Panc1 (cell line): ENCODE data around the gene CTSS. TPM values are rescaled to one million over a fixed set of nuclear protein-coding genes. Genes with fewer than 3 reads are reported as not detected.

ENCODE experiments used
- ATAC-seq: fragments of 200-7000 bp; cut with Tn5 transposase; 2 replicates; pipeline ENCODE4 v1.9.1; 2020; ENCODE audit warnings: mild to moderate bottlenecking, moderate library complexity
- BruUV-seq: library from RNA; stranded (reverse); fragments of 400-500 nt; replicated peaks from 2 replicates; lab custom pipeline; 2021; lab: Mats Ljungman, UMichigan
- CTCF ChIA-PET: fragments of 300-600 bp; sonication (Branson Sonifier 250); formaldehyde crosslinking; loops from one replicate; lab custom pipeline; 2022; ENCODE audit warnings: antibody characterized with exemption; lab: Charles Lee
- POLR2A ChIA-PET: fragments of 300-600 bp; sonication (Branson Sonifier 250); formaldehyde crosslinking; loops from one replicate; lab custom pipeline; 2022; ENCODE audit warnings: antibody characterized with exemption; lab: Charles Lee
- DNase-seq: peaks from one replicate; pipeline ENCODE4 v3.0.0-alpha.2; 2010; ENCODE audit warnings: low read depth, low spot score
- H3K27ac ChIP-seq: 2 replicates; pipeline ENCODE4 v1.5.1; 2011; ENCODE audit warnings: mild to moderate bottlenecking, low read length, inconsistent platforms
- H3K27me3 ChIP-seq: fragments of 200-500 bp; sonication (Bioruptor generic); 2 replicates; pipeline ENCODE4 v1.6.0; 2014; ENCODE audit warnings: low read length, inconsistent platforms; ENCODE audit not compliant: control insufficient read depth, insufficient read depth
- H3K36me3 ChIP-seq: fragments of 200-500 bp; sonication (Bioruptor generic); 2 replicates; pipeline ENCODE4 v1.5.1; 2014; ENCODE audit warnings: inconsistent platforms, mild to moderate bottlenecking, low read length, moderate library complexity; ENCODE audit not compliant: control insufficient read depth, insufficient read depth
- H3K4me1 ChIP-seq: 2 replicates; pipeline ENCODE4 v1.5.1; 2011; ENCODE audit warnings: inconsistent platforms, mild to moderate bottlenecking, low read length, moderate library complexity; ENCODE audit not compliant: control insufficient read depth, insufficient read depth
- H3K4me3 ChIP-seq, 2 experiments: 2 replicates each; pipeline ENCODE4 v1.5.1; 2011 to 2012; ENCODE audit warnings: low read depth in 2 of 2, low read length in 2 of 2, mild to moderate bottlenecking in 2 of 2, inconsistent platforms in 1 of 2, moderate library complexity in 1 of 2
- H3K9me3 ChIP-seq: fragments of 200-500 bp; sonication (Bioruptor generic); 2 replicates; pipeline ENCODE4 v1.5.1; 2014; ENCODE audit warnings: low read depth, mild to moderate bottlenecking, inconsistent platforms, low read length, moderate library complexity; ENCODE audit not compliant: control insufficient read depth, insufficient read depth
- POLR2AphosphoS5 ChIP-seq: IDR thresholded peaks from 2 replicates; pipeline ENCODE4 v1.6.1; 2012; ENCODE audit warnings: mild to moderate bottlenecking, low read depth, low read length, moderate library complexity
- SIN3A ChIP-seq: IDR thresholded peaks from 2 replicates; pipeline ENCODE4 v1.6.1; 2012; ENCODE audit warnings: low read depth, mild to moderate bottlenecking, low read length, moderate library complexity, borderline replicate concordance; ENCODE audit not compliant: insufficient read depth
- TCF7L2 ChIP-seq: IDR thresholded peaks from 2 replicates; pipeline ENCODE4 v1.6.1; 2011; ENCODE audit warnings: mild to moderate bottlenecking, low read depth, low read length, inconsistent platforms
- in situ Hi-C: cut with HindIII; loops from 2 replicates; pipeline ENCODE4 v1.10.0; 2016; ENCODE audit warnings: low sequenced_read_pairs, low pct_unique_long_range_greater_than_20kb
- intact Hi-C: fragments of 100-400 bp; cut with micrococcal nuclease; formaldehyde crosslinking; loops from one replicate; pipeline ENCODE4 v1.10.0; 2022; ENCODE audit not compliant: unreplicated experiment
- total RNA-seq: library from RNA; stranded (reverse); gene quantifications from one replicate; pipeline ENCODE4 v1.2.1, GENCODE V29; 2021; ENCODE audit not compliant: unreplicated experiment
- TF ChIP-seq, protein P1 (sequence below), 2 experiments: IDR thresholded peaks; 2 replicates each; pipeline ENCODE4 v1.6.1; 2011 to 2012; ENCODE audit warnings: low read depth in 2 of 2, control low read depth in 1 of 2, low read length in 1 of 2, mild to moderate bottlenecking in 1 of 2, moderate library complexity in 1 of 2; ENCODE audit not compliant: insufficient read depth in 1 of 2
- TF ChIP-seq, protein P2 (sequence below): fragments of 450-650 bp; IDR thresholded peaks from 2 replicates; pipeline ENCODE4 v1.5.1; 2017; ENCODE audit warnings: mild to moderate bottlenecking

CTSS gene
- total RNA-seq, 1 experiment from 2014 or later = 5.1 TPM

DNA sequence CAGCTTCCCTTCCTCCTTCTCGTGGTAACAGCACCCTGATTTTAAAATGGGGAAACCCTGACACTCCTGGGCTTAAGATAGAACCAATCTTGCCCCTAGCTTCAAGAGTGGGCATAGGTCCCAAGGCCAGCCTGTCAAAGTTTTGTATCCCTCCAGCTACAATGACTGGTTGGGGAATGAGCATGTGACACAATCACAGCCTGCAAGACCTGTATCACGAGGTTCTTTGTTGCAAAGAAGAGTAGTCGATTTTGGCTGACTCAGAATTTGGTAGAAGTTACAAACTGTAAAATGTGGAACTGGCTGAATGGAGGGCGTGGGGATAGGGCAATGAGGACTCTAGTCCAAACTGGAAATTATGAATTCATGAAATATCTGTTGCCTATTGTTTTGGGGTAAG, 23.8 kb upstream of the CTSS start:
- TF ChIP-seq TCF7L2 = no peak
- no peak for TF ChIP-seq SIN3A
- no peaks in the 10 kb centered on the region for H3K36me3 ChIP-seq
- no TSS peak for BruUV-seq
- intact Hi-C loops (no loop called here), in situ Hi-C loops (no loop called here)
- POLR2A ChIA-PET = no interaction called here
- no peaks in the 10 kb centered on the region for H3K9me3 ChIP-seq
- H3K4me1 ChIP-seq = no peaks in the 10 kb centered on the region
- H3K27me3 ChIP-seq = no peaks in the 10 kb centered on the region
- H3K27ac ChIP-seq = no peak overlapping the region
- ATAC-seq (no peak), DNase-seq (no peak)
- no peak overlapping the region for H3K4me3 ChIP-seq
- CTCF ChIA-PET = no interaction called here

DNA sequence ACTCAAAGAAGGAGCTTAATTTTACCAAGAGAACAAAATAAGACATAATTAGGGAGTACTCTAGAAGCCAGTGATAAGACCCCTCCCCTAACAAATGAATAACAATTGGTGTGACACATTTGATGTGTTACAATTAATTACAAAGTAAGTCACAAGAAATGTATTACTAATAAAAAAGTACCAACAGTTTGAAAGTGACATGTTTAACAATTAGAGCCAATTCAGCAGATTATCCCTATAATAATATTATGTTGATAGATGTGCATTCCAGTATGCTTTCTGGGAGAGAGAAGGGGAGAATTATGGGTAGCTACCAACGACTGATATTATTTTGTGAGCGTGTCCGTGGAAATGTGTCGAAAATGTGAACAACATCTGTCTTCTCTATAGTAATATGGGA, 23.4 kb upstream of the CTSS start:
- POLR2A ChIA-PET = no interaction called here
- DNase-seq (no peak), ATAC-seq (no peak)
- no TSS peak for BruUV-seq
- TF ChIP-seq POLR2AphosphoS5 (no peak), SIN3A (no peak), TCF7L2 (no peak)
- TF ChIP-seq, protein P1, sequence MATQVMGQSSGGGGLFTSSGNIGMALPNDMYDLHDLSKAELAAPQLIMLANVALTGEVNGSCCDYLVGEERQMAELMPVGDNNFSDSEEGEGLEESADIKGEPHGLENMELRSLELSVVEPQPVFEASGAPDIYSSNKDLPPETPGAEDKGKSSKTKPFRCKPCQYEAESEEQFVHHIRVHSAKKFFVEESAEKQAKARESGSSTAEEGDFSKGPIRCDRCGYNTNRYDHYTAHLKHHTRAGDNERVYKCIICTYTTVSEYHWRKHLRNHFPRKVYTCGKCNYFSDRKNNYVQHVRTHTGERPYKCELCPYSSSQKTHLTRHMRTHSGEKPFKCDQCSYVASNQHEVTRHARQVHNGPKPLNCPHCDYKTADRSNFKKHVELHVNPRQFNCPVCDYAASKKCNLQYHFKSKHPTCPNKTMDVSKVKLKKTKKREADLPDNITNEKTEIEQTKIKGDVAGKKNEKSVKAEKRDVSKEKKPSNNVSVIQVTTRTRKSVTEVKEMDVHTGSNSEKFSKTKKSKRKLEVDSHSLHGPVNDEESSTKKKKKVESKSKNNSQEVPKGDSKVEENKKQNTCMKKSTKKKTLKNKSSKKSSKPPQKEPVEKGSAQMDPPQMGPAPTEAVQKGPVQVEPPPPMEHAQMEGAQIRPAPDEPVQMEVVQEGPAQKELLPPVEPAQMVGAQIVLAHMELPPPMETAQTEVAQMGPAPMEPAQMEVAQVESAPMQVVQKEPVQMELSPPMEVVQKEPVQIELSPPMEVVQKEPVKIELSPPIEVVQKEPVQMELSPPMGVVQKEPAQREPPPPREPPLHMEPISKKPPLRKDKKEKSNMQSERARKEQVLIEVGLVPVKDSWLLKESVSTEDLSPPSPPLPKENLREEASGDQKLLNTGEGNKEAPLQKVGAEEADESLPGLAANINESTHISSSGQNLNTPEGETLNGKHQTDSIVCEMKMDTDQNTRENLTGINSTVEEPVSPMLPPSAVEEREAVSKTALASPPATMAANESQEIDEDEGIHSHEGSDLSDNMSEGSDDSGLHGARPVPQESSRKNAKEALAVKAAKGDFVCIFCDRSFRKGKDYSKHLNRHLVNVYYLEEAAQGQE (IDR thresholded peaks at IDR 0.05; ENCODE audit: insufficient read depth in 1 of 2, low read depth in 2 of 2, low read length in 1 of 2) = no peak
- H3K4me1 ChIP-seq = no peaks in the 10 kb centered on the region
- no peak overlapping the region for H3K27ac ChIP-seq
- CTCF ChIA-PET = no interaction called here
- intact Hi-C loops (no loop called here), in situ Hi-C loops (no loop called here)
- no peaks in the 10 kb centered on the region for H3K27me3 ChIP-seq
- H3K9me3 ChIP-seq = no peaks in the 10 kb centered on the region
- H3K36me3 ChIP-seq = no peaks in the 10 kb centered on the region
- no peak overlapping the region for H3K4me3 ChIP-seq

DNA sequence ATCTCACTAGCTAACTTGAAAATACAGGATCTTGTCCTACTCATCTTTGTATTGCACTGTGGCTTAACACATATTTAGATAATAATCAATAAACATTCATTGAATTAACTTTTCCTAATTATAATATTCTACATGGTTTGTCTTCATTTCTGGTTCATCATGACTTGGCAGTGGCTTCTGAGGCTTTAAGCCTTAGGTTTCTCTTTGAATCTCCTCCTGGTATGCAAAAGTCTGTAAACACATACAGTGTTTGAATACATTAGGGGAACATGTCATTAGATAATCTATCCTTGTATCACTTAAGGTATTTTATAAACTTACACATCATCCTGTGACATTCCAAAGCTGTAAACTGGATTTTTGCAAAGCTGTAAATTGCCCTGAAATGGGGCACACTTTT, 21.9 kb upstream of the CTSS start:
- Histone ChIP-seq H3K27me3 (no peaks in the 10 kb centered on the region), H3K4me1 (no peaks in the 10 kb centered on the region), H3K36me3 (no peaks in the 10 kb centered on the region), H3K4me3 (no peak overlapping the region), H3K9me3 (no peaks in the 10 kb centered on the region), H3K27ac (no peak overlapping the region)
- ChIA-PET POLR2A (interaction anchor here (0.6 kb wide), 1 partner anchor 143 kb away, joined by 3 read pairs; no protein-coding TSS in a partner anchor), CTCF (no interaction called here)
- intact Hi-C loops = no loop called here
- ATAC-seq (no peak), DNase-seq (no peak)
- BruUV-seq = no TSS peak
- TF ChIP-seq, protein P2, sequence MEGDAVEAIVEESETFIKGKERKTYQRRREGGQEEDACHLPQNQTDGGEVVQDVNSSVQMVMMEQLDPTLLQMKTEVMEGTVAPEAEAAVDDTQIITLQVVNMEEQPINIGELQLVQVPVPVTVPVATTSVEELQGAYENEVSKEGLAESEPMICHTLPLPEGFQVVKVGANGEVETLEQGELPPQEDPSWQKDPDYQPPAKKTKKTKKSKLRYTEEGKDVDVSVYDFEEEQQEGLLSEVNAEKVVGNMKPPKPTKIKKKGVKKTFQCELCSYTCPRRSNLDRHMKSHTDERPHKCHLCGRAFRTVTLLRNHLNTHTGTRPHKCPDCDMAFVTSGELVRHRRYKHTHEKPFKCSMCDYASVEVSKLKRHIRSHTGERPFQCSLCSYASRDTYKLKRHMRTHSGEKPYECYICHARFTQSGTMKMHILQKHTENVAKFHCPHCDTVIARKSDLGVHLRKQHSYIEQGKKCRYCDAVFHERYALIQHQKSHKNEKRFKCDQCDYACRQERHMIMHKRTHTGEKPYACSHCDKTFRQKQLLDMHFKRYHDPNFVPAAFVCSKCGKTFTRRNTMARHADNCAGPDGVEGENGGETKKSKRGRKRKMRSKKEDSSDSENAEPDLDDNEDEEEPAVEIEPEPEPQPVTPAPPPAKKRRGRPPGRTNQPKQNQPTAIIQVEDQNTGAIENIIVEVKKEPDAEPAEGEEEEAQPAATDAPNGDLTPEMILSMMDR = no peak
- no peak for TF ChIP-seq TCF7L2
- in situ Hi-C loops = no loop called here
